ENCODE results near the gene ANKFN1. TPM values are rescaled to one million over a fixed set of nuclear protein-coding genes. Genes with fewer than 3 reads are reported as not detected.
A peak's percentile ranks its signal among the peaks of the same experiment; 100 is the strongest.

The ANKFN1 gene
- total and polyA plus RNA-seq, 2 donors from 2014 or later = 0.19 TPM; not detected in 1

DNA sequence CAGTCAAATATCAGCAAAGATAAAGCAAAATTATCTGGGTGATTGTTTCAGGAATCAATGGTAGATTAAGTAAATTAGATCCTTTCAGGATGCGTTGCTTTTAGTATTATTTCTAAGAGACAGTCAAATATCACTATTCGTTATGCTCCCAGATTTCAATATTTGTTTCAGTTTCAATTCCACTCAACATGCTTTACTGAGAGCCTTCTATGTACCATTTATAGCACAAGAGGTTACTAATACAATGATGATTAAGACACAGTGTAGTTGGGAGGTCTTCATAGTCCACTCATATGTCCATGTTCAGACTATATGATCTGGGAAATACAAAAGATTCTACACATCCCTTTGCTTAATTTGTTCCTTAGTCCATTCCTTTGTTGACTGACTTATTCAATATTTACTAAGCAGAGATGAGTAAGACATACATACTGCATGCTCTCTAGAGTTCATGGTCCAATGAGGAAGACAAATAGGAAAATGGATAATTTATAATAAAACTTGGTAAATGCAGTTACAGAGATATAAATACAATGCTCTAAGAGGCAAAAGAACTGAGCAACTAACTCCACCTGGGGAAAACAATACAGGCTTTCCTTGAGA is 352.0 kb downstream of the ANKFN1 start:
- DNase-seq (no peak), FAIRE-seq (no peak)
- H3K9ac ChIP-seq (ENCODE audit: low read length in 3 of 3) = no peak overlapping the region
- H3K36me3 ChIP-seq (ENCODE audit: control insufficient read depth in 2 of 3, insufficient read depth in 3 of 3, low read length in 3 of 3) = no peaks in the 10 kb centered on the region
- intact Hi-C loops (cut with DNase I) = no loop called here
- H3K9me3 ChIP-seq (ENCODE audit: control insufficient read depth in 2 of 3, insufficient read depth in 1 of 3, low read length in 3 of 3) = no peaks in the 10 kb centered on the region
- H3K27ac ChIP-seq (ENCODE audit: low read depth in 2 of 2, low read length in 2 of 2) = no peak overlapping the region
- H3K4me1 ChIP-seq (ENCODE audit: control insufficient read depth in 2 of 3, insufficient read depth in 2 of 3, low read depth in 1 of 3, low read length in 3 of 3) = no peaks in the 10 kb centered on the region
- H3K27me3 ChIP-seq (ENCODE audit: control insufficient read depth, insufficient read depth, low read length) = no peaks in the 10 kb centered on the region
- TF ChIP-seq, protein P1, sequence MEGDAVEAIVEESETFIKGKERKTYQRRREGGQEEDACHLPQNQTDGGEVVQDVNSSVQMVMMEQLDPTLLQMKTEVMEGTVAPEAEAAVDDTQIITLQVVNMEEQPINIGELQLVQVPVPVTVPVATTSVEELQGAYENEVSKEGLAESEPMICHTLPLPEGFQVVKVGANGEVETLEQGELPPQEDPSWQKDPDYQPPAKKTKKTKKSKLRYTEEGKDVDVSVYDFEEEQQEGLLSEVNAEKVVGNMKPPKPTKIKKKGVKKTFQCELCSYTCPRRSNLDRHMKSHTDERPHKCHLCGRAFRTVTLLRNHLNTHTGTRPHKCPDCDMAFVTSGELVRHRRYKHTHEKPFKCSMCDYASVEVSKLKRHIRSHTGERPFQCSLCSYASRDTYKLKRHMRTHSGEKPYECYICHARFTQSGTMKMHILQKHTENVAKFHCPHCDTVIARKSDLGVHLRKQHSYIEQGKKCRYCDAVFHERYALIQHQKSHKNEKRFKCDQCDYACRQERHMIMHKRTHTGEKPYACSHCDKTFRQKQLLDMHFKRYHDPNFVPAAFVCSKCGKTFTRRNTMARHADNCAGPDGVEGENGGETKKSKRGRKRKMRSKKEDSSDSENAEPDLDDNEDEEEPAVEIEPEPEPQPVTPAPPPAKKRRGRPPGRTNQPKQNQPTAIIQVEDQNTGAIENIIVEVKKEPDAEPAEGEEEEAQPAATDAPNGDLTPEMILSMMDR (IDR thresholded peaks at IDR 0.05; ENCODE audit: borderline replicate concordance, extremely low read depth, insufficient read depth) = no peak
- no peak overlapping the region for H3K4me3 ChIP-seq (ENCODE audit: low read length in 3 of 3)

GRCh38 chr17:56506349-56506748 is 353.1 kb downstream of the ANKFN1 start:
- no peaks in the 10 kb centered on the region for H3K36me3 ChIP-seq (ENCODE audit: control insufficient read depth in 2 of 3, insufficient read depth in 3 of 3, low read length in 3 of 3)
- H3K27ac ChIP-seq (ENCODE audit: low read depth in 2 of 2, low read length in 2 of 2) = no peak overlapping the region
- no peak for DNase-seq
- no peak overlapping the region for H3K4me3 ChIP-seq (ENCODE audit: low read length in 3 of 3)
- H3K4me1 ChIP-seq (ENCODE audit: control insufficient read depth in 2 of 3, insufficient read depth in 2 of 3, low read depth in 1 of 3, low read length in 3 of 3) = no peaks in the 10 kb centered on the region
- no peak overlapping the region for H3K9ac ChIP-seq (ENCODE audit: low read length in 3 of 3)
- TF ChIP-seq, protein P1 (IDR thresholded peaks at IDR 0.05; ENCODE audit: borderline replicate concordance, extremely low read depth, insufficient read depth) = no peak
- no peaks in the 10 kb centered on the region for H3K9me3 ChIP-seq (ENCODE audit: control insufficient read depth in 2 of 3, insufficient read depth in 1 of 3, low read length in 3 of 3)
- intact Hi-C loops (cut with DNase I) = no loop called here
- no peak for FAIRE-seq
- no peaks in the 10 kb centered on the region for H3K27me3 ChIP-seq (ENCODE audit: control insufficient read depth, insufficient read depth, low read length)

- no peaks in the 10 kb centered on the region for H3K27me3 ChIP-seq (ENCODE audit: control insufficient read depth, insufficient read depth, low read length)
- TF ChIP-seq, protein P1 (IDR thresholded peaks at IDR 0.05; ENCODE audit: borderline replicate concordance, extremely low read depth, insufficient read depth) = no peak
- intact Hi-C loops (cut with DNase I) = no loop called here
- DNase-seq (peak in 1 of 5 donors; percentile 73), FAIRE-seq (no peak)
- H3K4me3 ChIP-seq (ENCODE audit: low read length in 3 of 3) = no peak overlapping the region
- no peaks in the 10 kb centered on the region for H3K36me3 ChIP-seq (ENCODE audit: control insufficient read depth in 2 of 3, insufficient read depth in 3 of 3, low read length in 3 of 3)
- no peak overlapping the region for H3K27ac ChIP-seq (ENCODE audit: low read depth in 2 of 2, low read length in 2 of 2)
- no peaks in the 10 kb centered on the region for H3K4me1 ChIP-seq (ENCODE audit: control insufficient read depth in 2 of 3, insufficient read depth in 2 of 3, low read depth in 1 of 3, low read length in 3 of 3)
- H3K9me3 ChIP-seq (ENCODE audit: control insufficient read depth in 2 of 3, insufficient read depth in 1 of 3, low read length in 3 of 3) = no peaks in the 10 kb centered on the region
- H3K9ac ChIP-seq (ENCODE audit: low read length in 3 of 3) = no peak overlapping the region
These were observed 357.5 kb downstream of the ANKFN1 start for GRCh38 chr17:56510554-56511342.

All from kidney (tissue), 14 donors.